HG02870 (cell line): ENCODE results near the gene IL1RN.

Experiments
- ATAC-seq: cut with Tn5 transposase; IDR thresholded peaks from one replicate; pipeline ENCODE4 v1.9.1; 2021; ENCODE audit warnings: mild to moderate bottlenecking, moderate library complexity; ENCODE audit not compliant: unreplicated experiment

IL1RN gene

DNA sequence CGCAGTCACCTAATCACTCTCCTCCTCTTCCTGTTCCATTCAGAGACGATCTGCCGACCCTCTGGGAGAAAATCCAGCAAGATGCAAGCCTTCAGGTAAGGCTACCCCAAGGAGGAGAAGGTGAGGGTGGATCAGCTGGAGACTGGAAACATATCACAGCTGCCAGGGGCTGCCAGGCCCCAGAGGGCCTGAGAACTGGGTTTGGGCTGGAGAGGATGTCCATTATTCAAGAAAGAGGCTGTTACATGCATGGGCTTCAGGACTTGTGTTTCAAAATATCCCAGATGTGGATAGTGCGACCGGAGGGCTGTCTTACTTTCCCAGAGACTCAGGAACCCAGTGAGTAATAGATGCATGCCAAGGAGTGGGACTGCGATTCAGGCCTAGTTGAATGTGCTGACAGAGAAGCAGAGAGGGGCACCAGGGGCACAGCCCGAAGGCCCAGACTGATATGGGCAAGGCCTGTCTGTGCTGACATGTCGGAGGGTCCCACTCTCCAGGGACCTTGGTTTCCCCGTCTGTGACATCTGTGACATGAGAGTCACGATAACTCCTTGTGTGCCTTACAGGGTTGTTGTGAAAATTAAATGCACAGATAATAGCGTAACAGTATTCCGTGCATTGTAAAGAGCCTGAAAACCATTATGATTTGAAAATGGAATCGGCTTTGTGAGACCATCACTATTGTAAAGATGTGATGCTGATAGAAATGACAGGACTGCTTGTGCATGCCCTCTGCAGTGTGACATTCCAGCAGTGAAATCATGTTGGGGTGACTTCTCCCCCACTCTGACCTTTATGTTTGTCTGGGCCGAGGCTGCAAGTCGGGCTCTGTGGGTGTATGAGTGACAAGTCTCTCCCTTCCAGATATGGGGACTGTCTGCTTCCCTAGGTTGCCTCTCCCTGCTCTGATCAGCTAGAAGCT is 510 bp downstream of the IL1RN start:
- no peak for ATAC-seq

DNA sequence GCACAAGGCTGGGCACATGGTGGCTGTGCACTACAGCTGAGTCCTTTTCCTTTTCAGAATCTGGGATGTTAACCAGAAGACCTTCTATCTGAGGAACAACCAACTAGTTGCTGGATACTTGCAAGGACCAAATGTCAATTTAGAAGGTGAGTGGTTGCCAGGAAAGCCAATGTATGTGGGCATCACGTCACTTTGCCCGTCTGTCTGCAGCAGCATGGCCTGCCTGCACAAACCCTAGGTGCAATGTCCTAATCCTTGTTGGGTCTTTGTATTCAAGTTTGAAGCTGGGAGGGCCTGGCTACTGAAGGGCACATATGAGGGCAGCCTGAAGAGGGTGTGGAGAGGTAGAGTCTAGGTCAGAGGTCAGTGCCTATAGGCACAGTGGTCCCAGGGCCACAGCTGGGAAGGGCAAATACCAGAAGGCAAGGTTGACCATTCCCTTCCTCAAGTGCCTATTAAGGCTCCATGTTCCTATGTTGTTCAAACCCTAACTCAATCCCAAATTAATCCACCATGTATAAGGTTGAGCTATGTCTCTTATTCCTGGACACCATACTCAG is 2.2 kb downstream of the IL1RN start:
- ATAC-seq = no peak

DNA sequence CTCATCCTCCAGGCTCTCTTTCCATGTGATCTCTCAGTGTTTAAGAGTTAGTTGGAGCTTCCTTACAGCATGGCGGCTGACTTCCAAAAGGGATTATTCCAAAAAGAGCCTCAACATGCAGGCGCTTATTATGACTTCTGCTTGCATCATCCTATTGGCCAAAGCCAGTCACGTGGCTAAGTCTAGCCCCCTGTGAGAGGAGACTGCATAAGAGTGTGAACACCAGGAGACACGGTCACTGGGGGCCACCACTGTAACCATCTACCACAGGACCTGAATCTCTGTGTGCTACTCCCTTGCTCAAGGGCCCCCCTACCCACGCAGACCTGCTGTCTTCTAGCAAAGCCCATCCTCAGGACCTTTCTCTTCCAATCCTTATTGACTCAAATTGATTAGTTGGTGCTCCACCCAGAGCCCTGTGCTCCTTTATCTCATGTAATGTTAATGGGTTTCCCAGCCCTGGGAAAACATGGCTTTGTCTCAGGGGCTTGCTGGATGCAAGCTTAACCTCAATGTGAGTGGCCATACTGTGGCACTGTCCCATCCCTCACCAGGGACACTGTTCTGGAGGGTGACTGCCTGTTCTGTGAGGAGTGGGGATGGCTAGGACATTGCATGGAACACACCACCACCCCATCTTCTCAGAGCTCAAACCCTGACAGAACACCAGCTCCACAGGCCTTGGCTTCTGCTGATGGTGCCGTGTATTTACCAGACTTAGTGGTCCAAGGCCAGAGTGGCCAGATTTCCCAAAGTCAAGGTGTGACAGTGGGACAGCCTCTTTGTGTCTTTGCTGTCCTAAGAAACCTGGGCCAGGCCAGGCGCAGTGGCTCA is 4.2 kb downstream of the IL1RN start:
- ATAC-seq = no peak

DNA sequence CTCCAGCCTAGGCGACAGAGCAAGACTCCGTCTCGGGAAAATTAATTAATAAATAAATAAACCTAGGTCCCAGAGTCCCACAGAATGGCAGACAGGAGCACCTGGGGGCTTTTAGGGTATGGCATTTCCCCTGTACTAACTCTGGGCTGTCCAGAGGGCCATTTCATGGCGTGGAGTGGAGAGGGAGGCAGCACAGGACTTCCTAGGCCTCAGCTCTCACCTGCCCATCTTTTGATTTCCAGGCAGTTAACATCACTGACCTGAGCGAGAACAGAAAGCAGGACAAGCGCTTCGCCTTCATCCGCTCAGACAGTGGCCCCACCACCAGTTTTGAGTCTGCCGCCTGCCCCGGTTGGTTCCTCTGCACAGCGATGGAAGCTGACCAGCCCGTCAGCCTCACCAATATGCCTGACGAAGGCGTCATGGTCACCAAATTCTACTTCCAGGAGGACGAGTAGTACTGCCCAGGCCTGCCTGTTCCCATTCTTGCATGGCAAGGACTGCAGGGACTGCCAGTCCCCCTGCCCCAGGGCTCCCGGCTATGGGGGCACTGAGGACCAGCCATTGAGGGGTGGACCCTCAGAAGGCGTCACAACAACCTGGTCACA is 5.1 kb downstream of the IL1RN start:
- no peak for ATAC-seq

DNA sequence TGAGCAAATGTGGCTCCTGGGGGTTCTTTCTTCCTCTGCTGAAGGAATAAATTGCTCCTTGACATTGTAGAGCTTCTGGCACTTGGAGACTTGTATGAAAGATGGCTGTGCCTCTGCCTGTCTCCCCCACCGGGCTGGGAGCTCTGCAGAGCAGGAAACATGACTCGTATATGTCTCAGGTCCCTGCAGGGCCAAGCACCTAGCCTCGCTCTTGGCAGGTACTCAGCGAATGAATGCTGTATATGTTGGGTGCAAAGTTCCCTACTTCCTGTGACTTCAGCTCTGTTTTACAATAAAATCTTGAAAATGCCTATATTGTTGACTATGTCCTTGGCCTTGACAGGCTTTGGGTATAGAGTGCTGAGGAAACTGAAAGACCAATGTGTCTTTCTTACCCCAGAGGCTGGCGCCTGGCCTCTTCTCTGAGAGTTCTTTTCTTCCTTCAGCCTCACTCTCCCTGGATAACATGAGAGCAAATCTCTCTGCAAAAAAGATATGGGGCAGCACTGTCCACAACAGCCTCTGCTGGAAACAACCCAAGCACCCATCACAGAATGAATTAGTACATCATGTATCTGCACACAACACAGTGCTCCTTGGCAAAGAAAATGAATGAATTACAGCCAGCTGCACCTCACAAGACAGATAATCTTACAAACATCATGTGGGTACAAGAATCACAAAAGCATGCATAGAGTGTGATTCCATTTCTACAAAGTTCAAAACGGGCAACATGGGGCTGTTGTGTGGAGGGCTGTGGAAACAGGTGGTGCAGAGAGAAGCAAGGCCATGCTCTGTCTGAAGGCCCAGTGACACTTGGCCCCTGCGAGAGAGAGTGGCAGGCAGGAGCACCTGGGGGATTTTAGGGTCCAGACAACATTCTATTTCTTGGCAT is 6.6 kb downstream of the IL1RN start:
- ATAC-seq = no peak

DNA sequence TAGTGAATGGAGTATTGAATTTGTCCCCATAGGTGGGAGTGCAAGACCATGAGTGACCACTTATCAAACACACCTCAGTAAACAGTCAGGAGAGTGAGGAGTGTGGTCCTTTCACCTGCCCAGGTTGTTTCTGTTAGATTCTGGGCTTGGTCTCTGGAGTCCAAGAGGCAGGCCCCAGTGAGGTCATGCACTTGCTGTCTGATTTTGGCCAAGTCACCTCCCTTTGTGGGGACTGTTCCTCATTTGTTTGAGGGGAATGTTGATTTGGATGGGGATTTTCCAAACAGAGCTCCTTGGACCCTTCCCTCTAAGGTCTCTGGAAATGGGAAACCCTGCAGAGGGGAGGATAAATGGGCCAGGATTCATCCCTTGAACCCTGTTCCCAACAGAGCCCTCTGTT is 7.3 kb downstream of the IL1RN start:
- ATAC-seq = no peak

DNA sequence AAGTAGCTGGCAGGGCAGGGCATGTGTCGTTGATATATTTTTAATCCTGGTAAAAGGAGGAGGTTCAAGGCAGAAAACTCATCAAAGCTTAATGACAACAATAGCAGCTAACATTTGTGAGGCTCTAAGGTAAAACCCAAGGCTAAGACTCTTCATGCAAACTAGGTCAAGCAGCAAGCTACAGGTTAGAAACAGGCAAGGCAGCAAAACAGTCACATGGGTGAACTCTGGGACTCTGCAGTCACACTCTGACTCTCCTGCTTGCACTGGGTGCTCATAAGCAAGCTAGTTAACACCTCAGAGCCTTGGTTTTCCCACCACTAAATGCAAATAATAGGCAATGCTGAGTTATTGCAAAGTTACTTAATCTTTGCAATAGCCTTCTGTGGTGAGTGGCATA is 7.9 kb downstream of the IL1RN start:
- no peak for ATAC-seq

DNA sequence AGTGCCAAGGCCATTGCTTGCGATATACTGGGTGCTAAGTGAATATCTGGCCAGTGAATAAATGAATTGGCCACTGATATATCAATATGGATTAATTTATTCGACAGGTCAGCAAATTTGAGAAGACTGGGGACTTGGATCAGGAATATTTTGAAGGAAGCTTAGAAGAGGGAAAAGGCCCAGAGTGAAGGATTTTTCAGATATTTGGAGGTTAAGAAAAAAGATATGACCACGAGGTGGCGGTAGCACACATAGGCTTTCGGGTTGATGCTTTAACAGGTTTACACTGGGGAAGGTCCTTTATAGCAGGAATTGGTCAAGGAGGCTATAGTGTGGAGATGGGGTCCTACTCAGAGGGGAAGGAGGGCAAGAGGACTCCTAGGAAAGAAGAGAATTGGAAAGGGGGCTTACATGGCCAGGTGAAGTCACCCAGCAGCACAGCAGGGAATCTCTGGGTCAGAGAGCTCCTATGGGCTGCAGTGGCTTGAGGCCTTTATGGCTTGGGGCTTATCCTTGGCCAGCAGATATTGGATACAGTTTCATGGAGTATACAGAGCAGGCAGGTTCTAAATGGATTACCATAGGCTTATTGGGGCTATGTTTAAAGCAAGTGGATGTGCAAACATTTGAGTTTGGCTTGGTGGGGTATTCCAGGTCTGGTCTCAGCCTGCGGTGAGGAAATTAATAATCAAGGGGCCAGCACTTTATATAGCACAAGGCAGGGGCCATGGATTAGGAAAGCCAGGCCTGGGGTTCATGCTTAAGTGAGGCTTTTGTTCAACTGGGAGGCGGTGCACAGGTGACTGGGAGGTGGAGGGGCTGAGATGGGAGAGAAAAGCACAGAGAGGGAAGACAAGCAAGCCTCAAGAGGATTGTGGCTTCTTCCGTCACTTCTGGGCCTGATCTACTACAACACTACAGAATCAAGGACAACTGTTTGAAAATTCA is 9.7 kb downstream of the IL1RN start:
- no peak for ATAC-seq

DNA sequence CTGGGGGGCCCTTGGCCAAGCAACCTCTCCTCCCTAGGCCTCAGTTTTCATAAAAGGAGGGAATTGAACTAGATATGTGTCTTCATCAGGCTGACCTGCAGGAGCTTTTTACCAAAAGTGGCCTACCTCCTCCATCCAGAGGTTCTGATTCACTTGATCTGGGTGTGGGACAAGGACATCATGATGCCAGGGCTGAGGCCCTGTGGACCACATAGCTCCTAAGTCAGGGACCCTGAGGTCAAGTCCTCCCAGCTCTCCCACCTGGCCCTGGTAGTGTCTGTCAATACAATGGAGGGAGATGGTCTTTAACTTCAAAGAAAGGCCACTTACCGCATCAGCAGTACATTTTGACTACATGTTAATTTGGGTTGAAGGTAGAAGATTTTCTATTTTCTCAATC is 10.4 kb downstream of the IL1RN start:
- ATAC-seq = no peak

DNA sequence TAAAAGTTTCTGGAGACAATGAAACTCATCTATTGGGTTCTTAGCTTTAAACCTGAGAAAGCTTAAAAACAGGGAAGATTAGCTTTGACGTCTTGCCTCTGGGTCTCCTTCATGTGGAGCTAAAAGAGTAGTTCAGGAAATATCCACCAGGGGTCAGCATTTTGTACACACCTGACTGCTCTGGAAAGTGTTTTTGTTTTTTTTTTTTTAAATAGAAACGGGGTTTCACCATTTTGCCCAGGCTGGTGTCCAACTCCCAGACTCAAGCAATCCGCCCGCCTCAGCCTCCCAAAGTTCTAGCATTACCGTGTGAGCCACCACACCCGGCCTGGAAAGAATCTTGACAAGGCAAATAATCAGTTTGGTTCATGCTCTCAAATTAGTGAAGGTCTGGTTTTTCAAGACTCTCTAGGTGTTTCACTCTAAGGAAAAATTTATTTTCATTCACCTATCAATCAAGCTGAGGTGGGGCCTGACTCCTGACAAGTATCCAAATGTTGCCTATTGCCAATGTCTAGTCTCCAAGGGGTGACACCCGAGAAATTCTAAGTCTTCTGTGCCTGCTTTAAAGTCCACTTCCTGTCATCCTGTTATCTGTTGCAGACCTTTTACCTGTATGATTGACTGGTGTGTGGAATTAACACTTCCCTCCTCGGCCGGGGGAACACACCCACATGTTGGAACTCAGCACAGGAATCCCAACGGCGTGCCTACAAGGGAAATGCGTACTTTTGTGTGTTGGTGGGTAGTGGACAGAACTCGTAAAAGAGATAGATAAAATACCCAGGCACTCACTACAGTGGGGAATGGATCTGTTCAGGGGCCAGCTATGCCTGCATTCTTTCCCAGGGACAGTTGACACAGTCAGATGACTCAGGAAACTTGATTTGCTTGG is 11.3 kb downstream of the IL1RN start:
- peak; percentile 66 for ATAC-seq

DNA sequence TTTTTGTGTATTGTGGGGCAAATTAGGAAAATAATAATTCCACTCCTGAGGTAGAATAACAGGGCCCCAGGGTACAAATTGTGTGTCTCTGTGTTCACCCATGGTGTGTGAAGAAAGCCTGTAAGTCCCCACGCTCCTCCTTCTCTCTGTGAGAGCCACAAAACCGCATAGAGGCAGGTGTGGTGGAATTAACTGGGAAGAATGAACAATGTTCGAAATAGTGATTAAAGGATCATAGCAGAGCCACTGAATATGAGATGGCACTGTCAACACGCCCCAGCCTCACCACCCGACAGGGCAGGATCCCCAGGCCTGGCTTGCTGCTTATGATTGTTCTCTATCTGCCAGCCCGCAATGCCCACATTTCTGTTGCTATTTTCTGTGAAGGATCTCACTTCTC is 14.1 kb downstream of the IL1RN start:
- no peak for ATAC-seq

DNA sequence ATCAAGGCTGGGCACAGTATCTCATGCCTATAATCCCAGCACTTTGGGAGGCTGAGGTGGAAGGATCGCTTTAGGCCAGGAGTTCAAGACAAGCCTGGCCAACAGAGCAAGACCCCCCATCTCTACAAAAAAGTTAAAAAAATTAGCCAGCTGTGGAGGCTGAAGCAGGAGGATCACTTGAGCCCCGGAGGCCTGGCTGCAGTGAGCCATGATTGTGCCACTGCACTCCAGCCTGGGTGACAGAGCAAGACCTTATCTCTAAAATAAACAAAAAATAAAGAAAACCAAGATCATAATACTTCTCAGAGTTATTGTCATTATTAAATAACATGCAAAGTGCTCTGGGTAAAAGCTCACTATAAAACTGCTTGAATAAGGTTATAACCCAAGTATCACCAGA is 14.9 kb downstream of the IL1RN start:
- no peak for ATAC-seq

DNA sequence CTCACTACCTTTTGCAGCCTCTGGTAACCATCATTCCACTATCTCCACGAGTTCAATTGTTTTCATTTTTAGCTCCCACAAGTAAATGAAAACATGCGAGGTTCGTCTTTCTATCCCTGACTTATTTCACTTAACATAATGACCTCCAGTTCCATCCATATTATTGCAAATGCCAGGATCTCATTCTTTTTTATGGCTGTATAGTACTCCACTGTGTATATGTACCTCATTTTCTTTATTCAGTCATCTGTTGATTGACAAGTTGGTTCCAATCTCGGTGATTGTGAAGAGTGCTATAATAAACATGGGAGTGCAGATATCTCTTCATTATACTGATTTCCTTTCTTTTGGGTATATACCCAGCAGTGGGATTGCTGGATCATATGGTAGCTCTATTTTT is 16.9 kb downstream of the IL1RN start:
- no peak for ATAC-seq

DNA sequence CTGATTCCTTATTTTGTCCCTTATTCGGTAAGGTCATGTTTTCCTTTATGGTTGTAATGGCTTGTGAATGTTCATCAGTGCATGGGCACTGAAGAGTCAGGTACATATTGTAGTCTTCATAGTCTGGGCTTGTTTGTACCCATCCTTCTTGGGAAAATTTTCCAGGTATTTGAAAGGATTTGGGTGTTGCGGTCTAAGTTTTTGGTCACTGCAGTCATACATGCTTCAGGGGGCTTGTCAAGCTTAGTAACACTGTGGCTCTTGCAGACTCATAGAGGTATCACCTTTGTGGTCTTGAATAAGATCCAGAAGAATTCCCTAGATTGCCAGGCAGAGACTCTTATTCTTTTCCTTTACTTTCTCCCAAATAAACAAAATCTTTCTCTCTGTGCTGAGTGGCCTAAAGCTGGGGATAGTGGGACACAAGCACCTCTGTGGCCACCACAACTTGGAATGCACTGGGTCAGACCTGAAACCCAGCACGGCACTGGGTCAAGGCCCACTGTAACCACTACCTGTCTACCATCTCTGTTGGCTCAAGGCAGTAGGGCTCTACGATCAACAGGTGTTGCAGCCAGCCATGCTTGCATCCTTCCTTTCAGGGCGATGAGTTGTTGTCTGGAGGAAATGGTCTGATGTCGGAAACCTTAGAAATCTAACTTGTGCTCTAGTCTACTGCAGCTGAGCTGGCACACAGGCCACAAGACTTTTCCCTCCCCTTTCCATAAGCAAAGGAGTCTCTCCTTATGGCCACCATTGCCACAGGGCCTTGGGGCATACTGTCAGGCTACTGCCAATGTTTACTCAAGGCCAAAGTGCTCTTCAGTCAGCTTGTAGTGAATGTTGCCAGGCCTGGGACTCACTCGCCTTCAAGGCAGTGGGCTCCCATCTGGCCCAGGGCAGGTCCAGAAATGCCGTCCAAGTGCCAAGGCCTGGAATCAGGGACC is 21.5 kb downstream of the IL1RN start:
- ATAC-seq = no peak

DNA sequence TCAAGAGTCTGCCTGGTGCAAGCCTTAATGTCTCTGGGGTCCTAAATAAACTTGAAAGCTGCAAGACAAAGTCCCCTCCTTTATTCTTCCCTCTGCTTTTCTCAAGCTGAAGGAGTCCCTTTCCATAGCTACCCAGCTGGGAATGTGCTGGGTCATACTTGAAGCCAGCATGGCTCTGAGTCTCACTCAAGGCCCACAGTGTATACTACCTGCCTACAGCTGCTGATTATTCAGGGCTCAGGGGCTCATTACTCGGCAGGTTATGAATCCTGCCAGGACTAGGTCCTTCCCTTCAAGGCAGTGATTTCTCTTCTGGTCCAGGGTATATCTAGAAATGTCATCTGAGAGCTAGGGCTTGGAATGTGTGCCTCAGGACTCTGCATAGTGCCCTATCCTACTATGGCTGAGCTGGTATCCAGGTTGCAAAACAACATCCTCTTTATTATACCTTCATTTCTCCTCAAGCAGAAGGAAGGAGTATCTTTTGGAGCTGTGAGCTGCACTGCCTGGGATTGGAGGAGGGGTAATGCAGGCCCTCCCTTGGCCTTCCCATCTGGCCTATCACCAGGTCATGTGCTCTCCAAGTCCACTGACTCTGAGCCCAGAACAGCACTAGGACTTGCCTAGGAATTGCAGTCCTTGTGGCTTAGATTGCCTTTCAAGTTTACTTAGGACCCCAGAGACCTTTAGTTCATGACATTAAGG is 22.3 kb downstream of the IL1RN start:
- no peak for ATAC-seq

DNA sequence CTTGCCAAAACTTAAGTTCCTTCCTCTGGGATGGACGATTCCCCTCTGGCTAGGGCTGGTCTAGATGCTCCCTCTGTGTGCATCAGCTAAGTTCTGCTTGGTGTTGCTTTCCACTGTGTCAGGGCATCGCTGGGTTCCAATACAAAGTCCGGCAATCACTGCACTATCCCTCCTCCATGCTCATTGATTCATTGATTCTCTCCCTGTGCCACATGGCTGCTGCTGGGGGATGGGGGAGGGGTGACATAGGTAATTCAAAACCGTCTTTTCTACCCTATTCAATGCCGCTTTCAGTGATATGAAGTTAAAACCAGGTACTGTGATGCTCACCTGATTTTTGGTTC is 22.8 kb downstream of the IL1RN start:
- ATAC-seq = no peak

DNA sequence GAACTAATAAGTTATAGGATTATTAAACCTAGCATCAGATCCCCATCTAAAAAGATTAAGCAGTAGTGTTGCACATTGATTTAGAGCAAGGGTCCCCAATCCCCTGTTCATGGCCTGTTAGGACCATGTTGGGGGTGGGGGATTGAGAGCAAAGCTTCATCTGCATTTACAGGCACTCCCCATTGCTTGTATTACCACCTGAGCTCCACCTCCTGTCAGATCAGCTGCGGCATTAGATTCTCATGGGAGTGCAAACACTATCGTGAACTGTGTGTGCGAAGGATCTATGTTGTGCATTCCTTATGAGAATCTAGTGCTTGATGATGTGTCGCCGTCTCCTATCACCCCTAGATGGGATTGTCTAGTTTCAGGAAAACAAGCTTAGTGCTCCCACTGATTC is 27.9 kb downstream of the IL1RN start:
- ATAC-seq = no peak
